WTC11 (cell line): ENCODE results near the gene HMGCL. TPM values are rescaled to one million over a fixed set of nuclear protein-coding genes. Genes with fewer than 3 reads are reported as not detected.
"Not testable (repeated sequence)": the region's sequence is repeated elsewhere in the genome, so short reads cannot be mapped to it uniquely, and the experiment has no call there.

Experiments used
- ATAC-seq: fragments of 200-7000 bp; cut with Tn5 transposase; 2 replicates; pipeline ENCODE4 v1.10.0; 2021; ENCODE audit warnings: mild to moderate bottlenecking, moderate library complexity
- CTCF ChIA-PET: fragments of 300-600 bp; sonication (Branson Sonifier 250); formaldehyde crosslinking; loops from one replicate; lab custom pipeline; 2021; ENCODE audit warnings: antibody characterized with exemption; lab: Charles Lee
- POLR2A ChIA-PET: fragments of 350-600 bp; sonication (Branson Sonifier 250); formaldehyde crosslinking; loops from one replicate; lab custom pipeline; 2021; ENCODE audit warnings: antibody characterized with exemption; lab: Charles Lee
- DNase-seq: peaks from one replicate; pipeline ENCODE4 v3.0.0; 2021; ENCODE audit warnings: low spot score
- H3K27ac Mint-ChIP-seq: 2 replicates; pipeline ENCODE4 v1.8.0; 2021; ENCODE audit warnings: mixed read lengths
- H3K27me3 Mint-ChIP-seq: 2 replicates; pipeline ENCODE4 v1.8.0; 2021; ENCODE audit warnings: low read depth, mild to moderate bottlenecking, moderate library complexity, mixed read lengths
- H3K36me3 Mint-ChIP-seq: 2 replicates; pipeline ENCODE4 v1.8.0; 2021; ENCODE audit warnings: mixed read lengths
- H3K4me1 Mint-ChIP-seq: 2 replicates; pipeline ENCODE4 v1.8.0; 2022; ENCODE audit warnings: mixed read lengths
- H3K4me3 Mint-ChIP-seq: 2 replicates; pipeline ENCODE4 v1.8.0; 2021; ENCODE audit warnings: mild to moderate bottlenecking, moderate library complexity, mixed read lengths
- H3K9me3 Mint-ChIP-seq: 2 replicates; pipeline ENCODE4 v1.8.0; 2021; ENCODE audit warnings: mixed read lengths
- AR ChIP-seq: fragments of 250-450 bp; sonication (Bioruptor Pico); IDR thresholded peaks from 2 replicates; pipeline ENCODE4 v1.9.0; 2021; ENCODE audit warnings: mild to moderate bottlenecking
- ARID4B ChIP-seq: sonication (generic); formaldehyde crosslinking; IDR thresholded peaks from 2 replicates; pipeline ENCODE4 v1.8.0; 2023; ENCODE audit warnings: missing genetic modification reagents, mild to moderate bottlenecking, borderline replicate concordance
- CREB1 ChIP-seq: sonication (generic); formaldehyde crosslinking; IDR thresholded peaks from 2 replicates; pipeline ENCODE4 v1.8.0; 2023; ENCODE audit warnings: mild to moderate bottlenecking, missing genetic modification reagents
- CREM ChIP-seq: sonication (generic); formaldehyde crosslinking; IDR thresholded peaks from 2 replicates; pipeline ENCODE4 v1.8.1; 2022; ENCODE audit warnings: mild to moderate bottlenecking, missing genetic modification reagents, moderate library complexity
- E2F4 ChIP-seq: sonication (generic); formaldehyde crosslinking; IDR thresholded peaks from 2 replicates; pipeline ENCODE4 v1.8.1; 2022; ENCODE audit warnings: low read depth, mild to moderate bottlenecking, moderate library complexity, missing genetic modification reagents, borderline replicate concordance
- ERG ChIP-seq: fragments of 250-450 bp; sonication (Bioruptor Pico); IDR thresholded peaks from 2 replicates; pipeline ENCODE4 v1.8.0; 2021; ENCODE audit warnings: mild to moderate bottlenecking
- GRHL2 ChIP-seq: fragments of 250-450 bp; sonication (Bioruptor Pico); IDR thresholded peaks from 2 replicates; pipeline ENCODE4 v1.8.0; 2022; ENCODE audit warnings: mild to moderate bottlenecking, moderate library complexity; ENCODE audit not compliant: insufficient replicate concordance, severe bottlenecking
- HMGXB4 ChIP-seq: sonication (generic); formaldehyde crosslinking; IDR thresholded peaks from 2 replicates; pipeline ENCODE4 v1.8.1; 2023; ENCODE audit warnings: mild to moderate bottlenecking, moderate library complexity, missing genetic modification reagents
- JAZF1 ChIP-seq: fragments of 250-450 bp; sonication (Bioruptor Pico); IDR thresholded peaks from 2 replicates; pipeline ENCODE4 v1.9.0; 2021; ENCODE audit warnings: moderate library complexity, mild to moderate bottlenecking, inconsistent platforms
- NFYB ChIP-seq: sonication (generic); formaldehyde crosslinking; conservative IDR thresholded peaks from 2 replicates; pipeline ENCODE4 v1.8.0; 2022; ENCODE audit warnings: low read depth, missing genetic modification reagents
- PRRX2 ChIP-seq: fragments of 250-450 bp; sonication (Bioruptor Pico); IDR thresholded peaks from 2 replicates; pipeline ENCODE4 v1.8.0; 2021; ENCODE audit warnings: mild to moderate bottlenecking
- RELA ChIP-seq: sonication (generic); formaldehyde crosslinking; IDR thresholded peaks from 2 replicates; pipeline ENCODE4 v1.8.1; 2022; ENCODE audit warnings: missing genetic modification reagents, mild to moderate bottlenecking, borderline replicate concordance
- SMAD4 ChIP-seq: sonication (generic); formaldehyde crosslinking; IDR thresholded peaks from 2 replicates; pipeline ENCODE4 v1.8.0; 2022; ENCODE audit warnings: mild to moderate bottlenecking, missing genetic modification reagents
- TCF7 ChIP-seq: sonication (generic); formaldehyde crosslinking; IDR thresholded peaks from 2 replicates; pipeline ENCODE4 v1.8.0; 2022; ENCODE audit warnings: mild to moderate bottlenecking, low read depth, missing genetic modification reagents, moderate library complexity
- ZSCAN18 ChIP-seq: fragments of 250-450 bp; sonication (Bioruptor Pico); IDR thresholded peaks from 2 replicates; pipeline ENCODE4 v2.1.2; 2022; ENCODE audit warnings: mild to moderate bottlenecking, moderate library complexity
- total RNA-seq: library from RNA; stranded (reverse); gene quantifications from 3 replicates; pipeline ENCODE4 v1.2.3, GENCODE V29; 2021

HMGCL gene
- total RNA-seq, 1 experiment from 2014 or later: 22.7 TPM

- Mint-ChIP-seq H3K4me1 (peaks cover 12% of the 10 kb centered on the region), H3K4me3 (no peak overlapping the region), H3K27ac (no peak overlapping the region), H3K36me3 (peaks cover 45% of the 10 kb centered on the region), H3K27me3 (no peaks in the 10 kb centered on the region), H3K9me3 (no peaks in the 10 kb centered on the region)
- DNase-seq: no peak
- ChIA-PET POLR2A (no interaction called here), CTCF (interaction anchor here (0.6 to 4.8 kb wide), 2 partner anchors 22 to 116 kb away, joined by 4 to 36 read pairs; no protein-coding TSS in a partner anchor)
- no peak for TF ChIP-seq ZSCAN18 (CRISPR knock-in tag)
- TF ChIP-seq E2F4 (CRISPR knock-in tag): no peak
- no peak for TF ChIP-seq ERG (CRISPR knock-in tag)
- ATAC-seq: no peak
These were observed 37.5 kb downstream of the HMGCL start for GRCh38 chr1:23787701-23788100.

- no peak for ATAC-seq
- no peaks in the 10 kb centered on the region for H3K4me1 Mint-ChIP-seq
- no peaks in the 10 kb centered on the region for H3K9me3 Mint-ChIP-seq
- TF ChIP-seq JAZF1 (CRISPR knock-in tag) (no peak), HMGXB4 (CRISPR knock-in tag) (no peak), NFYB (CRISPR knock-in tag) (no peak), CREB1 (CRISPR knock-in tag) (no peak)
- no peak for DNase-seq
- H3K27ac Mint-ChIP-seq: no peak overlapping the region
- ChIA-PET POLR2A (no interaction called here), CTCF (no interaction called here)
- H3K36me3 Mint-ChIP-seq: peaks cover 58% of the 10 kb centered on the region
- H3K4me3 Mint-ChIP-seq: no peak overlapping the region
- no peaks in the 10 kb centered on the region for H3K27me3 Mint-ChIP-seq
These were observed 40.4 kb downstream of the HMGCL start for GRCh38 chr1:23784846-23785245.

GRCh38 chr1:23783141-23783540 lies 42.1 kb downstream of the HMGCL start:
- ATAC-seq, H3K27ac Mint-ChIP-seq, DNase-seq, H3K9me3 Mint-ChIP-seq, H3K4me1 Mint-ChIP-seq, POLR2A ChIA-PET, H3K4me3 Mint-ChIP-seq, H3K27me3 Mint-ChIP-seq: not testable (repeated sequence)
- CTCF ChIA-PET: interaction anchor here (1.0 to 1.9 kb wide), 3 partner anchors 11 to 28 kb away, joined by 3 to 4 read pairs (median 3); no protein-coding TSS in a partner anchor
- H3K36me3 Mint-ChIP-seq: peaks cover 53% of the 10 kb centered on the region

GRCh38 chr1:23779826-23780371 lies 45.3 kb downstream of the HMGCL start:
- Mint-ChIP-seq H3K27ac (no peak overlapping the region), H3K27me3 (no peaks in the 10 kb centered on the region), H3K4me3 (peak overlapping the region; percentile 85), H3K36me3 (peaks cover 22% of the 10 kb centered on the region), H3K9me3 (no peaks in the 10 kb centered on the region), H3K4me1 (peaks cover 18% of the 10 kb centered on the region)
- DNase-seq: no peak
- ChIA-PET POLR2A (no interaction called here), CTCF (interaction anchor here (0.6 to 0.7 kb wide), 2 partner anchors 124 to 376 kb away, joined by 3 read pairs; no protein-coding TSS in a partner anchor)
- ATAC-seq: no peak
- TF ChIP-seq GRHL2 (CRISPR knock-in tag) (no peak), SMAD4 (CRISPR knock-in tag) (no peak), CREM (CRISPR knock-in tag) (no peak), PRRX2 (CRISPR knock-in tag) (no peak), ARID4B (CRISPR knock-in tag) (no peak), AR (CRISPR knock-in tag) (no peak), TCF7 (CRISPR knock-in tag) (no peak), JAZF1 (CRISPR knock-in tag) (no peak), RELA (CRISPR knock-in tag) (no peak)
